Mesenchymal stem cell (in vitro differentiated cells and primary cell): ENCODE measurements around the gene OLA1. TPM values are rescaled to one million over a fixed set of nuclear protein-coding genes. Genes with fewer than 3 reads are reported as not detected.

ENCODE experiments used
- DNase-seq: peaks from one replicate; pipeline ENCODE4 v3.0.0-alpha.2; 2013
- H2AFZ ChIP-seq: one replicate; pipeline ENCODE4 v1.6.1; 2013; ENCODE audit warnings: low read depth, mild to moderate bottlenecking, control low read depth, inconsistent platforms, low read length, moderate library complexity
- H2AK5ac ChIP-seq: 2 replicates; pipeline ENCODE4 v1.6.1; 2013; ENCODE audit warnings: low read length, moderate library complexity, mild to moderate bottlenecking, inconsistent platforms; ENCODE audit not compliant: severe bottlenecking
- H2BK120ac ChIP-seq: one replicate; pipeline ENCODE4 v1.6.1; 2013; ENCODE audit warnings: low read depth, mild to moderate bottlenecking, inconsistent platforms, low read length, moderate library complexity
- H2BK12ac ChIP-seq, 2 experiments: one replicate each; pipeline ENCODE4 v1.6.1; 2013; ENCODE audit warnings: inconsistent platforms in 2 of 2, low read length in 2 of 2, mild to moderate bottlenecking in 2 of 2, moderate library complexity in 2 of 2, control low read depth in 1 of 2
- H2BK15ac ChIP-seq: one replicate; pipeline ENCODE4 v1.6.1; 2013; ENCODE audit warnings: mild to moderate bottlenecking, low read depth, inconsistent platforms; ENCODE audit not compliant: poor library complexity, severe bottlenecking
- H2BK5ac ChIP-seq: 2 replicates; pipeline ENCODE4 v1.6.1; 2013; ENCODE audit warnings: low read depth, mild to moderate bottlenecking, low read length, control low read depth, inconsistent platforms; ENCODE audit not compliant: poor library complexity, severe bottlenecking
- H3K14ac ChIP-seq, 2 experiments: one replicate each; pipeline ENCODE4 v1.6.1; 2013; ENCODE audit warnings: inconsistent platforms in 2 of 2, low read length in 2 of 2, control low read depth in 1 of 2, mild to moderate bottlenecking in 1 of 2, moderate library complexity in 1 of 2
- H3K18ac ChIP-seq, 2 experiments: one replicate each; pipeline ENCODE4 v1.6.1; 2013; ENCODE audit warnings: inconsistent platforms in 2 of 2, low read length in 2 of 2, control low read depth in 1 of 2, low read depth in 1 of 2, mild to moderate bottlenecking in 1 of 2
- H3K23ac ChIP-seq, 2 experiments: one replicate each; pipeline ENCODE4 v1.6.1; 2013; ENCODE audit warnings: inconsistent platforms in 2 of 2, low read length in 2 of 2, mild to moderate bottlenecking in 2 of 2, moderate library complexity in 2 of 2, control low read depth in 1 of 2
- H3K27ac ChIP-seq: 2 replicates; pipeline ENCODE4 v1.5.1; 2013; ENCODE audit warnings: mild to moderate bottlenecking, moderate library complexity, low read length, control low read depth, inconsistent platforms; ENCODE audit not compliant: poor library complexity, severe bottlenecking
- H3K27me3 ChIP-seq, 2 experiments: 2 replicates each; pipeline versions ENCODE4 v1.6.1 to v1.7.0; 2013; ENCODE audit warnings: low read length in 2 of 2, mild to moderate bottlenecking in 2 of 2, moderate library complexity in 2 of 2, control low read depth in 1 of 2, inconsistent platforms in 1 of 2; ENCODE audit not compliant: control insufficient read depth in 1 of 2, insufficient read depth in 1 of 2
- H3K36me3 ChIP-seq, 2 experiments: 2 replicates each; pipeline versions ENCODE4 v1.6.1 to v1.7.0; 2013; ENCODE audit warnings: low read length in 2 of 2, control low read depth in 1 of 2, inconsistent platforms in 1 of 2, low read depth in 1 of 2, mild to moderate bottlenecking in 1 of 2; ENCODE audit not compliant: insufficient read depth in 2 of 2, control insufficient read depth in 1 of 2
- H3K4ac ChIP-seq, 2 experiments: one replicate each; pipeline ENCODE4 v1.6.1; 2013; ENCODE audit warnings: inconsistent platforms in 2 of 2, low read length in 2 of 2, mild to moderate bottlenecking in 2 of 2, moderate library complexity in 2 of 2, control low read depth in 1 of 2, low read depth in 1 of 2
- H3K4me1 ChIP-seq: 2 replicates; pipeline ENCODE4 v1.6.1; 2013; ENCODE audit warnings: low read depth, low read length, control low read depth; ENCODE audit not compliant: control insufficient read depth, insufficient read depth
- H3K4me2 ChIP-seq: 2 replicates; pipeline ENCODE4 v1.6.1; 2013; ENCODE audit warnings: low read length, mild to moderate bottlenecking, inconsistent platforms; ENCODE audit not compliant: poor library complexity, severe bottlenecking
- H3K4me3 ChIP-seq, 2 experiments: 2 replicates each; pipeline versions ENCODE4 v1.5.1 to v1.7.0; 2013; ENCODE audit warnings: low read length in 2 of 2, mild to moderate bottlenecking in 2 of 2, control low read depth in 1 of 2, low read depth in 1 of 2; ENCODE audit not compliant: insufficient read depth in 1 of 2
- H3K79me1 ChIP-seq: replicated peaks from 2 replicates; pipeline ENCODE4 v1.6.1; 2013; ENCODE audit warnings: mild to moderate bottlenecking, control low read depth, low read length, inconsistent platforms; ENCODE audit not compliant: poor library complexity, severe bottlenecking
- H3K9ac ChIP-seq: 2 replicates; pipeline ENCODE4 v1.7.0; 2013; ENCODE audit warnings: mild to moderate bottlenecking, low read length, moderate library complexity
- H3K9me3 ChIP-seq: 2 replicates; pipeline ENCODE4 v1.7.0; 2013; ENCODE audit warnings: mild to moderate bottlenecking, low read length; ENCODE audit not compliant: control insufficient read depth
- H4K8ac ChIP-seq: one replicate; pipeline ENCODE4 v1.6.1; 2013; ENCODE audit warnings: inconsistent platforms, mild to moderate bottlenecking, low read length, moderate library complexity
- H4K91ac ChIP-seq: one replicate; pipeline ENCODE4 v1.6.1; 2013; ENCODE audit warnings: mild to moderate bottlenecking, low read length, inconsistent platforms
- WGBS: methylation state at CpG from one replicate; pipeline ENCODE4 v1.1.7; 2013; ENCODE audit warnings: mixed read lengths; 5-methylcytosine and 5-hydroxymethylcytosine counted together
- small RNA-seq: library from polyadenylated mRNA; stranded (forward); fragments of <200 nt; extraction: miRNeasy Mini kit (QIAGEN cat#:217004); gene quantifications from one replicate; pipeline ENCODE3, GENCODE V24; 2013; ENCODE audit warnings: low read depth

Gene OLA1

GRCh38 chr2:174023591-174024523, 224.5 kb downstream of the OLA1 start:
- peak overlapping the region; percentile 68 for H2AK5ac ChIP-seq
- H2BK12ac ChIP-seq = peak overlapping the region; percentile 64 to 92
- H3K9ac ChIP-seq = peak overlapping the region; percentile 83
- peak overlapping the region in 1 of 2 experiments; percentile 91 for H3K14ac ChIP-seq
- peaks cover 27% of the 10 kb centered on the region for H3K4me1 ChIP-seq
- H4K91ac ChIP-seq = peak overlapping the region; percentile 86
- peak overlapping the region; percentile 87 for H2AFZ ChIP-seq
- H4K8ac ChIP-seq = peak overlapping the region; percentile 99
- H2BK15ac ChIP-seq = peak overlapping the region; percentile 92
- no peaks in the 10 kb centered on the region for H3K79me1 ChIP-seq
- H3K4ac ChIP-seq = peak overlapping the region; percentile 57 to 88
- peak overlapping the region in 1 of 2 experiments; percentile 74 for H3K23ac ChIP-seq
- DNase-seq = peak; percentile 99
- peak overlapping the region; percentile 87 for H2BK120ac ChIP-seq
- H3K27ac ChIP-seq = peak overlapping the region; percentile 28
- peak overlapping the region; percentile 24 for H2BK5ac ChIP-seq
- no peak overlapping the region for H3K4me2 ChIP-seq
- no peaks in the 10 kb centered on the region for H3K36me3 ChIP-seq
- WGBS = 21% methylated on average over 13 of the region's 18 CpGs
- H3K4me3 ChIP-seq = peak overlapping the region in 1 of 2 experiments; percentile 49
- no peaks in the 10 kb centered on the region for H3K9me3 ChIP-seq
- no peaks in the 10 kb centered on the region for H3K27me3 ChIP-seq
- peak overlapping the region; percentile 84 to 95 for H3K18ac ChIP-seq

Small RNAs within 50 kb of the gene (small RNA-seq; reads per million reads assigned to genes)
- gene RF00019 = not detected
